PC-3 (cell line): Measurements from ENCODE around the gene TNRC6C. TPM values are rescaled to one million over a fixed set of nuclear protein-coding genes. Genes with fewer than 3 reads are reported as not detected.

Experiments used
- ATAC-seq: fragments of 200-7000 bp; cut with Tn5 transposase; 2 replicates; pipeline ENCODE4 v1.9.1; 2020; ENCODE audit warnings: mild to moderate bottlenecking, moderate library complexity
- BruUV-seq: library from RNA; stranded (reverse); fragments of 400-500 nt; replicated peaks from 2 replicates; lab custom pipeline; 2021; lab: Mats Ljungman, UMichigan
- CTCF ChIA-PET: fragments of 300-600 bp; sonication (Branson Sonifier 250); formaldehyde crosslinking; loops from one replicate; lab custom pipeline; 2022; ENCODE audit warnings: antibody characterized with exemption; lab: Charles Lee
- POLR2A ChIA-PET: fragments of 300-600 bp; sonication (Branson Sonifier 250); formaldehyde crosslinking; loops from one replicate; lab custom pipeline; 2022; ENCODE audit warnings: antibody characterized with exemption; ENCODE audit not compliant: unreplicated experiment; lab: Charles Lee
- DNase-seq: peaks from one replicate; pipeline ENCODE4 v3.0.0-alpha.2; 2015
- H2AFZ ChIP-seq: fragments of 300-600 bp; sonication (generic); 2 replicates; pipeline ENCODE4 v1.6.0; 2016; ENCODE audit warnings: antibody characterized with exemption, low read length
- H3F3A ChIP-seq: fragments of 300-600 bp; sonication (generic); one replicate; pipeline ENCODE4 v1.6.0; 2017; ENCODE audit warnings: antibody characterized with exemption, low read length, control low read depth, mild to moderate bottlenecking; ENCODE audit not compliant: unreplicated experiment
- H3K27ac ChIP-seq: fragments of 300-600 bp; sonication (generic); 2 replicates; pipeline ENCODE4 v1.5.1; 2016; ENCODE audit warnings: mild to moderate bottlenecking, low read length
- H3K27me3 ChIP-seq: fragments of 300-600 bp; sonication (generic); 2 replicates; pipeline ENCODE4 v1.6.1; 2016; ENCODE audit warnings: low read length, mixed read lengths
- H3K36me3 ChIP-seq: fragments of 300-600 bp; sonication (generic); 2 replicates; pipeline ENCODE4 v1.6.1; 2016; ENCODE audit warnings: low read depth, mixed run types, low read length, mixed read lengths
- H3K4me1 ChIP-seq: fragments of 300-600 bp; sonication (generic); 2 replicates; pipeline ENCODE4 v1.5.1; 2016; ENCODE audit warnings: low read length; ENCODE audit not compliant: insufficient read depth
- H3K4me2 ChIP-seq: fragments of 300-600 bp; sonication (generic); 2 replicates; pipeline ENCODE4 v1.6.0; 2016; ENCODE audit warnings: low read length
- H3K4me3 ChIP-seq: fragments of 300-600 bp; sonication (generic); 2 replicates; pipeline ENCODE4 v1.5.1; 2016; ENCODE audit warnings: mild to moderate bottlenecking, low read length, mixed read lengths
- H3K79me2 ChIP-seq: fragments of 300-600 bp; sonication (generic); 2 replicates; pipeline ENCODE4 v1.6.1; 2017; ENCODE audit warnings: low read length, mixed read lengths
- H3K9ac ChIP-seq: fragments of 300-600 bp; sonication (generic); 2 replicates; pipeline ENCODE4 v1.6.0; 2016; ENCODE audit warnings: mild to moderate bottlenecking, low read length
- H3K9me2 ChIP-seq: fragments of 300-600 bp; sonication (generic); replicated peaks from 2 replicates; pipeline ENCODE4 v1.6.1; 2016; ENCODE audit warnings: mixed run types, low read length, mixed read lengths
- H3K9me3 ChIP-seq: fragments of 300-600 bp; sonication (generic); 2 replicates; pipeline ENCODE4 v1.6.1; 2016; ENCODE audit warnings: low read length, mixed read lengths
- H4K20me1 ChIP-seq: fragments of 300-600 bp; sonication (generic); 2 replicates; pipeline ENCODE4 v1.6.1; 2016; ENCODE audit warnings: low read length, mixed read lengths
- CTCF ChIP-seq: fragments of 300-600 bp; sonication (generic); conservative IDR thresholded peaks from 2 replicates; pipeline ENCODE4 v1.5.1; 2017; ENCODE audit warnings: antibody characterized with exemption, low read depth, mild to moderate bottlenecking, low read length
- EZH2 ChIP-seq: fragments of 300-600 bp; sonication (generic); IDR thresholded peaks from one replicate; pipeline ENCODE4 v1.6.1; 2017; ENCODE audit warnings: antibody characterized with exemption, mild to moderate bottlenecking, low read length; ENCODE audit not compliant: unreplicated experiment
- EZH2phosphoT487 ChIP-seq: fragments of 300-600 bp; sonication (generic); IDR thresholded peaks from 2 replicates; pipeline ENCODE4 v1.6.1; 2018; ENCODE audit warnings: mild to moderate bottlenecking, antibody characterized with exemption, low read length, borderline replicate concordance
- intact Hi-C: fragments of 100-400 bp; cut with micrococcal nuclease; formaldehyde crosslinking; loops from 2 replicates; pipeline ENCODE4 v1.9.0; 2023
- total RNA-seq: library from RNA; depleted of rRNA; stranded (reverse); fragments of >200 nt; gene quantifications from 2 replicates; pipeline ENCODE4 v1.2.3, GENCODE V29; 2014

Gene TNRC6C
- total RNA-seq, 1 experiment from 2014 or later: 5.3 TPM

- CTCF ChIA-PET: no interaction called here
- TF ChIP-seq EZH2phosphoT487 (no peak), CTCF (no peak), EZH2 (no peak)
- intact Hi-C loops: no loop called here
- no peak overlapping the region for H3K9ac ChIP-seq
- H3K4me2 ChIP-seq: no peak overlapping the region
- POLR2A ChIA-PET: interaction anchor here (1.1 kb wide), 1 partner anchor 10 kb away, joined by 7 read pairs; no protein-coding TSS in a partner anchor
- no peak overlapping the region for H3K27ac ChIP-seq
- no peaks in the 10 kb centered on the region for H3K9me3 ChIP-seq
- ATAC-seq: no peak
- H3K4me1 ChIP-seq: peaks cover 11% of the 10 kb centered on the region
- H3K36me3 ChIP-seq: no peaks in the 10 kb centered on the region
- peaks cover 4% of the 10 kb centered on the region; the same call in 1 of the 2 replicates for H4K20me1 ChIP-seq
- no peaks in the 10 kb centered on the region for H3K9me2 ChIP-seq
- no peaks in the 10 kb centered on the region for H3K79me2 ChIP-seq
- peaks cover 3% of the 10 kb centered on the region for H3F3A ChIP-seq
- H2AFZ ChIP-seq: no peak overlapping the region
- no peaks in the 10 kb centered on the region for H3K27me3 ChIP-seq
- no TSS peak for BruUV-seq
- no peak overlapping the region for H3K4me3 ChIP-seq
- no peak for DNase-seq
Measured at GRCh38 chr17:78051186-78051972, 92.9 kb downstream of the TNRC6C start.

GRCh38 chr17:78053777-78054468 lies 95.4 kb downstream of the TNRC6C start:
- BruUV-seq: no TSS peak
- DNase-seq (peak; percentile 80), ATAC-seq (peak; percentile 90)
- TF ChIP-seq EZH2 (no peak), CTCF (no peak), EZH2phosphoT487 (no peak)
- H2AFZ ChIP-seq: no peak overlapping the region
- peaks cover 4% of the 10 kb centered on the region; the same call in 1 of the 2 replicates for H4K20me1 ChIP-seq
- peak overlapping the region; percentile 42 for H3K4me2 ChIP-seq
- peaks cover 17% of the 10 kb centered on the region for H3K4me1 ChIP-seq
- no peak overlapping the region for H3K4me3 ChIP-seq
- peak overlapping the region; percentile 42 for H3K27ac ChIP-seq
- H3K36me3 ChIP-seq: no peaks in the 10 kb centered on the region
- H3K9me2 ChIP-seq: no peaks in the 10 kb centered on the region
- H3K79me2 ChIP-seq: no peaks in the 10 kb centered on the region
- H3F3A ChIP-seq: peaks cover 3% of the 10 kb centered on the region
- intact Hi-C loops: no loop called here
- H3K27me3 ChIP-seq: no peaks in the 10 kb centered on the region
- ChIA-PET POLR2A (interaction anchor here (0.6 to 0.7 kb wide), 3 partner anchors 10 to 732 kb away, joined by 3 to 10 read pairs (median 3); no protein-coding TSS in a partner anchor), CTCF (interaction anchor here (0.6 to 1.0 kb wide), 2 partner anchors 13 to 34 kb away, joined by 3 read pairs; no protein-coding TSS in a partner anchor)
- H3K9me3 ChIP-seq: no peaks in the 10 kb centered on the region
- no peak overlapping the region for H3K9ac ChIP-seq
